Uterus (tissue), 2 donors: ENCODE measurements around the gene CTNND2.

Experiments
- POLR2A ChIP-seq, 2 donors: fragments of 450-650 bp; IDR thresholded peaks; one replicate each; pipeline ENCODE4 v1.6.1; 2016; ENCODE audit warnings: antibody characterized with exemption in 2 of 2, mild to moderate bottlenecking in 1 of 2, moderate library complexity in 1 of 2
- TF ChIP-seq, protein P1 (sequence below), 4 experiments: fragments of 200-600 bp in 2 of 4; fragments of 450-650 bp in 2 of 4; sonication (generic) in 2 of 4; IDR thresholded peaks; one replicate each; pipeline ENCODE4 v1.5.1; 2016 to 2019; ENCODE audit warnings: antibody characterized with exemption in 4 of 4, mild to moderate bottlenecking in 2 of 4, moderate library complexity in 1 of 4

DNA sequence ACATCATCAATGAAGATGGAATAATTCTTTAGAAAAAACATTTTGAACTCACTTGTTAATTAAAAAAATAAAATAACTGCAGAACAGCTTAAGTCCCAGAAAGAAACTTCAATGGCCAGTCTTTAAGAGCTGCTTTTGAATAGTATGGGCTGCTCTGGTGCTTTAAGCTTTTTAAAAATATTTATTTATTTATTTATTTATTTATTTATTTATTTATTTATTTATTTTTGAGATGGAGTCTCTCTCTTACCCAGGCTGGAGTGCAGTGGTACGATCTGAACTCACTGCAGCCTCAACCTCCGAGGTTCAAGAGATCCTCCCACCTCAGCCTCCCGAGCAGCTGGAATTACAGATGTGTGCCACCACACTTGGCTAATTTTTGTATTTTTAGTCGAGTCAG is 626.9 kb downstream of the CTNND2 start:
- TF ChIP-seq, protein P1, sequence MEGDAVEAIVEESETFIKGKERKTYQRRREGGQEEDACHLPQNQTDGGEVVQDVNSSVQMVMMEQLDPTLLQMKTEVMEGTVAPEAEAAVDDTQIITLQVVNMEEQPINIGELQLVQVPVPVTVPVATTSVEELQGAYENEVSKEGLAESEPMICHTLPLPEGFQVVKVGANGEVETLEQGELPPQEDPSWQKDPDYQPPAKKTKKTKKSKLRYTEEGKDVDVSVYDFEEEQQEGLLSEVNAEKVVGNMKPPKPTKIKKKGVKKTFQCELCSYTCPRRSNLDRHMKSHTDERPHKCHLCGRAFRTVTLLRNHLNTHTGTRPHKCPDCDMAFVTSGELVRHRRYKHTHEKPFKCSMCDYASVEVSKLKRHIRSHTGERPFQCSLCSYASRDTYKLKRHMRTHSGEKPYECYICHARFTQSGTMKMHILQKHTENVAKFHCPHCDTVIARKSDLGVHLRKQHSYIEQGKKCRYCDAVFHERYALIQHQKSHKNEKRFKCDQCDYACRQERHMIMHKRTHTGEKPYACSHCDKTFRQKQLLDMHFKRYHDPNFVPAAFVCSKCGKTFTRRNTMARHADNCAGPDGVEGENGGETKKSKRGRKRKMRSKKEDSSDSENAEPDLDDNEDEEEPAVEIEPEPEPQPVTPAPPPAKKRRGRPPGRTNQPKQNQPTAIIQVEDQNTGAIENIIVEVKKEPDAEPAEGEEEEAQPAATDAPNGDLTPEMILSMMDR (IDR thresholded peaks at IDR 0.05), result no peak
- no peak for TF ChIP-seq POLR2A (IDR thresholded peaks at IDR 0.05)
